Hepatocyte (in vitro differentiated cells): ENCODE data around the gene MND1.

Experiments
- EZH2 ChIP-seq: fragments of 200-600 bp; sonication (generic); IDR thresholded peaks from 2 replicates; pipeline ENCODE4 v1.6.1; 2016; ENCODE audit warnings: antibody characterized with exemption, mild to moderate bottlenecking, borderline replicate concordance
- EZH2phosphoT487 ChIP-seq: fragments of 200-600 bp; sonication (generic); IDR thresholded peaks from one replicate; pipeline ENCODE4 v1.6.1; 2018; ENCODE audit warnings: antibody characterized with exemption, mild to moderate bottlenecking, low read depth, moderate library complexity; ENCODE audit not compliant: unreplicated experiment, severe bottlenecking
- TF ChIP-seq, protein P1 (sequence below): fragments of 200-600 bp; sonication (generic); IDR thresholded peaks from 2 replicates; pipeline ENCODE4 v1.5.1; 2016; ENCODE audit warnings: antibody characterized with exemption, mild to moderate bottlenecking; ENCODE audit not compliant: poor library complexity

DNA sequence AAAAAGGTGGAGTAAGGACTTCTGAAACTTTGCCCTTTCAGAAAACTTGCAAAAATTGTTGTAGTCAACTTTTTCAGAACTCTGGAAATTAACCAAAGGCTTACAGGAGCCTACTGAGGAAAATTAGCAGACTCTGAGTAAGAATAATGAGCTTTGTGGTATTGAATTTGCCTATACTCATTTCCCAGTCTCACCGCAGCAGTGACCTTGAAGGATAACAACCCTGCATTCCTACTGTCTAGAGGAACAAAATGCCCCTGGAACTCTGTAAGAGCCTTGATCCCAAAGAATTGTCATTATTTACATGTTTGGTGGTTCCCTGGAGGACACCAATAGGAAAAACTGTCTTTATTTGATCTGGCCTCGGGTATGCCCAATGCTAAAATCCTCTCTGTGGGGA lies 57.9 kb downstream of the MND1 start:
- TF ChIP-seq, protein P1, sequence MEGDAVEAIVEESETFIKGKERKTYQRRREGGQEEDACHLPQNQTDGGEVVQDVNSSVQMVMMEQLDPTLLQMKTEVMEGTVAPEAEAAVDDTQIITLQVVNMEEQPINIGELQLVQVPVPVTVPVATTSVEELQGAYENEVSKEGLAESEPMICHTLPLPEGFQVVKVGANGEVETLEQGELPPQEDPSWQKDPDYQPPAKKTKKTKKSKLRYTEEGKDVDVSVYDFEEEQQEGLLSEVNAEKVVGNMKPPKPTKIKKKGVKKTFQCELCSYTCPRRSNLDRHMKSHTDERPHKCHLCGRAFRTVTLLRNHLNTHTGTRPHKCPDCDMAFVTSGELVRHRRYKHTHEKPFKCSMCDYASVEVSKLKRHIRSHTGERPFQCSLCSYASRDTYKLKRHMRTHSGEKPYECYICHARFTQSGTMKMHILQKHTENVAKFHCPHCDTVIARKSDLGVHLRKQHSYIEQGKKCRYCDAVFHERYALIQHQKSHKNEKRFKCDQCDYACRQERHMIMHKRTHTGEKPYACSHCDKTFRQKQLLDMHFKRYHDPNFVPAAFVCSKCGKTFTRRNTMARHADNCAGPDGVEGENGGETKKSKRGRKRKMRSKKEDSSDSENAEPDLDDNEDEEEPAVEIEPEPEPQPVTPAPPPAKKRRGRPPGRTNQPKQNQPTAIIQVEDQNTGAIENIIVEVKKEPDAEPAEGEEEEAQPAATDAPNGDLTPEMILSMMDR = no peak
- TF ChIP-seq EZH2phosphoT487 (no peak), EZH2 (no peak)
